ENCODE data around the gene PLXNA3. TPM values are rescaled to one million over a fixed set of nuclear protein-coding genes. Genes with fewer than 3 reads are reported as not detected.

PLXNA3 gene
- total RNA-seq, 1 donor from 2014 or later = 108 TPM

DNA sequence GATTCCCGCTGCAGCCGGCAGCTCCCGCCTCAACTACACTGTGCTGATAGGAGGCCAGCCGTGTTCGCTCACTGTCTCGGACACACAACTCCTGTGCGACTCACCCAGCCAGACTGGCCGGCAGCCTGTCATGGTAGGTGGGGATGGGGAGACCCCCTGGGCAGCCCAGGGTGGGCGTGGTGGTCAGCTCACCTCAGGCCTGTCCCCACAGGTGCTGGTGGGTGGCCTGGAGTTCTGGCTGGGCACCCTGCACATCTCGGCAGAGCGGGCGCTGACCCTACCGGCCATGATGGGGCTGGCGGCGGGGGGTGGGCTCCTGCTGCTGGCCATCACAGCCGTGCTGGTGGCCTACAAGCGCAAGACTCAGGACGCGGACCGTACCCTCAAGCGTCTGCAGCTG is 9.5 kb downstream of the PLXNA3 start:
- Mint-ChIP-seq H3K27me3 (ENCODE audit: unreplicated experiment) (no peaks in the 10 kb centered on the region), H3K36me3 (ENCODE audit: unreplicated experiment) (peaks cover 12% of the 10 kb centered on the region), H3K4me3 (ENCODE audit: unreplicated experiment) (no peak overlapping the region), H3K27ac (ENCODE audit: unreplicated experiment) (no peak overlapping the region), H3K9me3 (ENCODE audit: unreplicated experiment) (no peaks in the 10 kb centered on the region), H3K4me1 (ENCODE audit: unreplicated experiment) (no peaks in the 10 kb centered on the region)
- TF ChIP-seq, protein P1, sequence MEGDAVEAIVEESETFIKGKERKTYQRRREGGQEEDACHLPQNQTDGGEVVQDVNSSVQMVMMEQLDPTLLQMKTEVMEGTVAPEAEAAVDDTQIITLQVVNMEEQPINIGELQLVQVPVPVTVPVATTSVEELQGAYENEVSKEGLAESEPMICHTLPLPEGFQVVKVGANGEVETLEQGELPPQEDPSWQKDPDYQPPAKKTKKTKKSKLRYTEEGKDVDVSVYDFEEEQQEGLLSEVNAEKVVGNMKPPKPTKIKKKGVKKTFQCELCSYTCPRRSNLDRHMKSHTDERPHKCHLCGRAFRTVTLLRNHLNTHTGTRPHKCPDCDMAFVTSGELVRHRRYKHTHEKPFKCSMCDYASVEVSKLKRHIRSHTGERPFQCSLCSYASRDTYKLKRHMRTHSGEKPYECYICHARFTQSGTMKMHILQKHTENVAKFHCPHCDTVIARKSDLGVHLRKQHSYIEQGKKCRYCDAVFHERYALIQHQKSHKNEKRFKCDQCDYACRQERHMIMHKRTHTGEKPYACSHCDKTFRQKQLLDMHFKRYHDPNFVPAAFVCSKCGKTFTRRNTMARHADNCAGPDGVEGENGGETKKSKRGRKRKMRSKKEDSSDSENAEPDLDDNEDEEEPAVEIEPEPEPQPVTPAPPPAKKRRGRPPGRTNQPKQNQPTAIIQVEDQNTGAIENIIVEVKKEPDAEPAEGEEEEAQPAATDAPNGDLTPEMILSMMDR (IDR thresholded peaks at IDR 0.05) = no peak
- no peak for DNase-seq (ENCODE audit: extremely low spot score, unreplicated experiment)

DNA sequence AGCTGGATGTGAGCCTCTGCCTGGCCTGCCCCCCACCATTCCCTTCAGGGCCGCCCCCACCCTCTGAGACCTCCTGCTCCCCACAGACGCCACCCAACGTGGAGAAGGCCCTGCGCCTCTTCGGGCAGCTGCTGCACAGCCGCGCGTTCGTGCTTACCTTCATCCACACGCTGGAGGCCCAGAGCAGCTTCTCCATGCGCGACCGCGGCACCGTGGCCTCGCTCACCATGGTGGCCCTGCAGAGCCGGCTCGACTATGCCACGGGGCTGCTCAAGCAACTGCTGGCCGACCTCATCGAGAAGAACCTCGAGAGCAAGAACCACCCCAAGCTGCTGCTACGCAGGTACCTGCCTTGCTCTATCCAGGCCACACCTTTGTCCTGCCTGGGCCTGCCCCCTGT is 10.1 kb downstream of the PLXNA3 start:
- DNase-seq (ENCODE audit: extremely low spot score, unreplicated experiment) = no peak
- Mint-ChIP-seq H3K4me3 (ENCODE audit: unreplicated experiment) (no peak overlapping the region), H3K9me3 (ENCODE audit: unreplicated experiment) (no peaks in the 10 kb centered on the region), H3K27ac (ENCODE audit: unreplicated experiment) (no peak overlapping the region), H3K4me1 (ENCODE audit: unreplicated experiment) (no peaks in the 10 kb centered on the region), H3K36me3 (ENCODE audit: unreplicated experiment) (peaks cover 9% of the 10 kb centered on the region), H3K27me3 (ENCODE audit: unreplicated experiment) (no peaks in the 10 kb centered on the region)
- TF ChIP-seq, protein P1 (IDR thresholded peaks at IDR 0.05) = no peak

DNA sequence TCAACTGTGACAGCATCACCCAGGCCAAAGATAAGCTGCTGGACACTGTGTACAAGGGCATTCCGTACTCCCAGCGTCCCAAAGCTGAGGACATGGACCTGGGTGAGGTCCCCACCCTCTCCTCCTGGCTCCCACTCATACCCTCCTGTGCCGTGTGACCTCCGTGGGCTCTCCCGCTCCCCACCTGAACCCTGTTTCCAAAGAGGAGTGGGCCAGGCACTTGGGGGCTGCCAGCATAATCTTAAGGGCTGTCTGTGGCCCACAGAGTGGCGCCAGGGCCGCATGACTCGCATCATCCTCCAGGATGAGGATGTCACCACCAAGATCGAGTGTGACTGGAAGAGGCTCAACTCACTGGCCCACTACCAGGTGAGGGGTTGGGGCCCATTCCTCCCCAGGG is 11.0 kb downstream of the PLXNA3 start:
- DNase-seq (ENCODE audit: extremely low spot score, unreplicated experiment) = no peak
- Mint-ChIP-seq H3K36me3 (ENCODE audit: unreplicated experiment) (peaks cover 14% of the 10 kb centered on the region), H3K4me1 (ENCODE audit: unreplicated experiment) (no peaks in the 10 kb centered on the region), H3K27me3 (ENCODE audit: unreplicated experiment) (no peaks in the 10 kb centered on the region), H3K4me3 (ENCODE audit: unreplicated experiment) (no peak overlapping the region), H3K9me3 (ENCODE audit: unreplicated experiment) (no peaks in the 10 kb centered on the region), H3K27ac (ENCODE audit: unreplicated experiment) (no peak overlapping the region)
- TF ChIP-seq, protein P1 (IDR thresholded peaks at IDR 0.05) = no peak

DNA sequence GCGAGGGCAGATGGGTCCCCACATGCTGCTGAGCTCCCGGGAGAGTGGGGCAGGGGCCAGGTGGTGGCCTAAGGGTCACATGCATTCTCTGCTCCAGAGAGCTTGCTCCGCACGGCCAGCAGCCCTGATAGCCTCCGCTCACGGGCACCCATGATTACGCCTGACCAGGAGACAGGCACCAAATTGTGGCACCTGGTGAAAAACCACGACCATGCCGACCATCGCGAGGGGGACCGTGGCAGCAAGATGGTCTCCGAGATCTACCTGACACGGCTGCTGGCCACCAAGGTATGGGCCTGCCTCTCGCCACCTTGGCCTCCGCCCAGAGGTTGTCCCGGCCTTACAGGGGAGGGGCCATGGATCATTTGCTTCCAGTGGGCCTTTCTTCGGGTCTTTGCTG is 11.8 kb downstream of the PLXNA3 start:
- Mint-ChIP-seq H3K27me3 (ENCODE audit: unreplicated experiment) (no peaks in the 10 kb centered on the region), H3K9me3 (ENCODE audit: unreplicated experiment) (no peaks in the 10 kb centered on the region), H3K27ac (ENCODE audit: unreplicated experiment) (no peak overlapping the region), H3K4me3 (ENCODE audit: unreplicated experiment) (no peak overlapping the region), H3K4me1 (ENCODE audit: unreplicated experiment) (no peaks in the 10 kb centered on the region), H3K36me3 (ENCODE audit: unreplicated experiment) (peaks cover 14% of the 10 kb centered on the region)
- no peak for DNase-seq (ENCODE audit: extremely low spot score, unreplicated experiment)
- TF ChIP-seq, protein P1 (IDR thresholded peaks at IDR 0.05) = no peak

DNA sequence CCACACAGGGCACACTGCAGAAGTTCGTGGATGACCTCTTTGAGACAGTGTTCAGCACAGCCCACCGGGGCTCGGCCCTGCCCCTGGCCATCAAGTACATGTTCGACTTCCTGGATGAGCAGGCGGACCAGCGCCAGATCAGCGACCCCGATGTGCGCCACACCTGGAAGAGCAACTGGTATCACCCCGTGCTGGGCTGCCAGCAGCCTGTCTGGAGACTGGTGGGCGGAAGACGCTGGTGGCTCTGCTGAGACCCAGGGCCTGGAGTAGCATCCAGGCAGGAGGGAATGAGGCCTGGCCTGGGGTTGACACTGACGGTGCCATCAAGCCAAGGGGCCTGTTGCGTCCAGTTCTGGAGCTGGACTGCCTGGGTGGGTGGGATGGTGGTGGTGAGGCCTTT is 12.4 kb downstream of the PLXNA3 start:
- Mint-ChIP-seq H3K27ac (ENCODE audit: unreplicated experiment) (no peak overlapping the region), H3K9me3 (ENCODE audit: unreplicated experiment) (no peaks in the 10 kb centered on the region), H3K4me1 (ENCODE audit: unreplicated experiment) (no peaks in the 10 kb centered on the region), H3K27me3 (ENCODE audit: unreplicated experiment) (no peaks in the 10 kb centered on the region), H3K4me3 (ENCODE audit: unreplicated experiment) (no peak overlapping the region), H3K36me3 (ENCODE audit: unreplicated experiment) (peaks cover 14% of the 10 kb centered on the region)
- TF ChIP-seq, protein P1 (IDR thresholded peaks at IDR 0.05) = no peak
- DNase-seq (ENCODE audit: extremely low spot score, unreplicated experiment) = no peak

Measured in osteocyte (in vitro differentiated cells).